Right cardiac atrium (tissue), 5 donors: ENCODE data around the gene SHISAL2A. TPM values are rescaled to one million over a fixed set of nuclear protein-coding genes. Genes with fewer than 3 reads are reported as not detected.
"Not testable (repeated sequence)": the region's sequence is repeated elsewhere in the genome, so short reads cannot be mapped to it uniquely, and the experiment has no call there.

ENCODE experiments used
- ATAC-seq, 2 donors: fragments of 200-7000 bp; cut with Tn5 transposase; one replicate each; pipeline versions ENCODE4 v1.8.0 to v1.9.1; 2020; ENCODE audit warnings: moderate library complexity in 2 of 2, mild to moderate bottlenecking in 1 of 2
- DNase-seq, 3 donors: peaks; one replicate each; pipeline ENCODE4 v3.0.0-alpha.2; 2020
- H3K27ac ChIP-seq: one replicate; pipeline ENCODE4 v1.5.1; 2013; ENCODE audit warnings: mild to moderate bottlenecking, low read length, control low read depth, moderate library complexity
- H3K27me3 ChIP-seq: one replicate; pipeline ENCODE4 v1.6.1; 2013; ENCODE audit not compliant: control insufficient read depth, insufficient read depth
- H3K4me1 ChIP-seq: one replicate; pipeline ENCODE4 v1.6.1; 2013; ENCODE audit warnings: low read length; ENCODE audit not compliant: control insufficient read depth, insufficient read depth
- H3K4me3 ChIP-seq: one replicate; pipeline ENCODE4 v1.5.1; 2013; ENCODE audit warnings: low read length, control low read depth
- H3K9me3 ChIP-seq: one replicate; pipeline ENCODE4 v1.6.1; 2013; ENCODE audit warnings: low read length; ENCODE audit not compliant: control insufficient read depth
- WGBS: extraction: QIAGEN DNeasy Blood & Tissue Kit; methylation state at CpG from one replicate; pipeline ENCODE4 v1.1.7; 2013; 5-methylcytosine and 5-hydroxymethylcytosine counted together
- intact Hi-C, 4 donors: fragments of 100-400 bp; cut with DNase I; formaldehyde crosslinking; loops; one replicate each; pipeline versions ENCODE4 v1.11.0 to v1.14.0; 2022 to 2023
- polyA plus RNA-seq: library from polyadenylated mRNA; stranded (reverse); fragments of 200-250 nt; gene quantifications from one replicate; pipeline ENCODE4 v1.2.3, GENCODE V29; 2013
- total RNA-seq, 4 donors: library from RNA; stranded (reverse); fragmentation: NEBNext Ultra II Directional; extraction: Animal tissue kit (Norgen Biotek cat#: 25700); gene quantifications; one replicate each; pipeline ENCODE4 v1.2.1, GENCODE V29; 2021
- donor health status: healthy with polysubstance abuse.
- donor health status: DM: no; HTN: yes; CAD: no.
- donor health status: DM: no; HTN: no; CAD: no.
- donor health status: DM: no; HTN: yes; CAD: no; lungs with severe emphysema.
- donor health status: DM: yes; HTN: yes; CAD: no.

SHISAL2A gene
- total and polyA plus RNA-seq, 5 donors, result not detected

- no peak for ATAC-seq
- H3K27ac ChIP-seq, result no peak overlapping the region
- WGBS, result 95% methylated on average over 5 of the region's 5 CpGs
Observed at GRCh38 chr1:52686830-52687229, 53.9 kb downstream of the SHISAL2A start.

GRCh38 chr1:52691821-52692220 is 58.9 kb downstream of the SHISAL2A start:
- no peaks in the 10 kb centered on the region for H3K9me3 ChIP-seq
- 97% methylated on average over 3 of the region's 3 CpGs for WGBS
- no peaks in the 10 kb centered on the region for H3K4me1 ChIP-seq
- no peaks in the 10 kb centered on the region for H3K27me3 ChIP-seq
- no peak overlapping the region for H3K4me3 ChIP-seq
- DNase-seq, result no peak
- no peak overlapping the region for H3K27ac ChIP-seq
- ATAC-seq, result no peak
- intact Hi-C loops, result loop anchor here in 1 of 4 donors (10.0 kb wide), 1 partner anchor 287 kb away; the partner anchor contains the start of genes ORC1 and PRPF38A

More at GRCh38 chr1:52686830-52687229, 53.9 kb downstream of the SHISAL2A start:
- no peaks in the 10 kb centered on the region for H3K9me3 ChIP-seq
- intact Hi-C loops, result no loop called here
- H3K27me3 ChIP-seq, result no peaks in the 10 kb centered on the region
- no peak overlapping the region for H3K4me3 ChIP-seq
- no peaks in the 10 kb centered on the region for H3K4me1 ChIP-seq
- no peak for DNase-seq

- ATAC-seq (no peak), DNase-seq (no peak)
- H3K27me3 ChIP-seq, result no peaks in the 10 kb centered on the region
- WGBS, result 95% methylated on average over 4 of the region's 4 CpGs
- no peaks in the 10 kb centered on the region for H3K9me3 ChIP-seq
- no peaks in the 10 kb centered on the region for H3K4me1 ChIP-seq
- intact Hi-C loops, result loop anchor here in 1 of 4 donors (10.0 kb wide), 1 partner anchor 288 kb away; the partner anchor contains the start of genes ORC1 and PRPF38A
- H3K27ac ChIP-seq, result no peak overlapping the region
- no peak overlapping the region for H3K4me3 ChIP-seq
Observed at GRCh38 chr1:52692697-52693096, 59.7 kb downstream of the SHISAL2A start.

- not testable (repeated sequence) for H3K27me3 ChIP-seq, ATAC-seq, H3K9me3 ChIP-seq, H3K4me3 ChIP-seq, H3K27ac ChIP-seq, H3K4me1 ChIP-seq, DNase-seq
- WGBS, result 96% methylated on average over 10 of the region's 10 CpGs
- intact Hi-C loops, result loop anchor here in 1 of 4 donors (10.0 kb wide), 1 partner anchor 289 kb away; the partner anchor contains the start of genes ORC1 and PRPF38A
Observed at GRCh38 chr1:52693351-52693750, 60.4 kb downstream of the SHISAL2A start.

- Histone ChIP-seq H3K9me3 (no peaks in the 10 kb centered on the region), H3K27ac (no peak overlapping the region), H3K4me1 (no peaks in the 10 kb centered on the region), H3K27me3 (no peaks in the 10 kb centered on the region), H3K4me3 (no peak overlapping the region)
- DNase-seq, result no peak
- WGBS, result 97% methylated on average over 1 of the region's 1 CpG
- no peak for ATAC-seq
- intact Hi-C loops, result loop anchor here in 1 of 4 donors (10.0 kb wide), 1 partner anchor 289 kb away; the partner anchor contains the start of genes ORC1 and PRPF38A
Observed at GRCh38 chr1:52693843-52694242, 60.9 kb downstream of the SHISAL2A start.

- Histone ChIP-seq H3K9me3 (no peaks in the 10 kb centered on the region), H3K4me3 (no peak overlapping the region), H3K27me3 (no peaks in the 10 kb centered on the region), H3K4me1 (no peaks in the 10 kb centered on the region), H3K27ac (no peak overlapping the region)
- DNase-seq (no peak), ATAC-seq (no peak)
- intact Hi-C loops, result loop anchor here in 1 of 4 donors (10.0 kb wide), 1 partner anchor 291 kb away; the partner anchor contains the start of genes ORC1 and PRPF38A
- WGBS, result 92% methylated on average over 7 of the region's 7 CpGs
Observed at GRCh38 chr1:52695627-52696026, 62.7 kb downstream of the SHISAL2A start.

GRCh38 chr1:52697795-52698674 is 65.1 kb downstream of the SHISAL2A start, which contains the start of gene COA7:
Gene COA7 (minus strand): TSS chr1:52698347. CDS start chr1:52698326, 21 bp downstream.
- Histone ChIP-seq H3K4me3 (peak within 1 kb of the TSS; percentile 43), H3K9me3 (no peaks in the 10 kb centered on the region), H3K27ac (peak within 1 kb of the TSS; percentile 77), H3K27me3 (no peaks in the 10 kb centered on the region), H3K4me1 (no peaks in the 10 kb centered on the region)
- 2% methylated on average over 68 of the region's 68 CpGs for WGBS
- peak; percentile 89 to 96 (median 96) for DNase-seq
- intact Hi-C loops, result loop anchor here in 1 of 4 donors (10.0 kb wide), 1 partner anchor 293 kb away; the partner anchor contains the start of genes ORC1 and PRPF38A
- peak; percentile 93 to 94 for ATAC-seq

- intact Hi-C loops, result loop anchor here in 1 of 4 donors (10.0 kb wide), 1 partner anchor 222 kb away; the partner anchor contains the start of genes ECHDC2 and SCP2
- WGBS, result 4% methylated on average over 35 of the region's 35 CpGs
Observed at GRCh38 chr1:52702886-52703787, 70.2 kb downstream of the SHISAL2A start.

GRCh38 chr1:52706136-52706670 is 73.2 kb downstream of the SHISAL2A start:
- H3K4me3 ChIP-seq, result no peak overlapping the region
- H3K9me3 ChIP-seq, result no peaks in the 10 kb centered on the region
- WGBS, result 68% methylated on average over 6 of the region's 6 CpGs
- ATAC-seq, result no peak
- no peak for DNase-seq
- intact Hi-C loops, result loop anchor here in 1 of 4 donors (10.0 kb wide), 1 partner anchor 219 kb away; the partner anchor contains the start of genes ECHDC2 and SCP2
- H3K27me3 ChIP-seq, result no peaks in the 10 kb centered on the region
- no peak overlapping the region for H3K27ac ChIP-seq
- H3K4me1 ChIP-seq, result peaks cover 1% of the 10 kb centered on the region

More at GRCh38 chr1:52702886-52703787, 70.2 kb downstream of the SHISAL2A start:
- peak overlapping the region; percentile 100 for H3K27ac ChIP-seq
- H3K9me3 ChIP-seq, result no peaks in the 10 kb centered on the region
- H3K27me3 ChIP-seq, result no peaks in the 10 kb centered on the region
- DNase-seq, result peak; percentile 89 to 94 (median 93)
- no peaks in the 10 kb centered on the region for H3K4me1 ChIP-seq
- peak overlapping the region; percentile 72 for H3K4me3 ChIP-seq
- peak; percentile 94 to 95 for ATAC-seq
